GM18868 (cell line): ENCODE measurements around the gene EAPP.
"Not testable (repeated sequence)": the region's sequence is repeated elsewhere in the genome, so short reads cannot be mapped to it uniquely, and the experiment has no call there.

Experiments used
- ATAC-seq: cut with Tn5 transposase; IDR thresholded peaks from one replicate; pipeline ENCODE4 v1.9.1; 2021; ENCODE audit warnings: mild to moderate bottlenecking, moderate library complexity; ENCODE audit not compliant: unreplicated experiment

Gene EAPP

GRCh38 chr14:34489324-34489723 is 50.2 kb downstream of the EAPP start:
- no peak for ATAC-seq

GRCh38 chr14:34488528-34488927 is 51.0 kb downstream of the EAPP start:
- ATAC-seq, result no peak

- no peak for ATAC-seq
These were observed 54.8 kb downstream of the EAPP start for GRCh38 chr14:34484726-34485125.

GRCh38 chr14:34482463-34482862 is 57.0 kb downstream of the EAPP start:
- no peak for ATAC-seq

- ATAC-seq, result no peak
These were observed 59.8 kb downstream of the EAPP start for GRCh38 chr14:34479694-34480093.

GRCh38 chr14:34478261-34478660 is 61.2 kb downstream of the EAPP start:
- ATAC-seq, result no peak

GRCh38 chr14:34476036-34476435 is 63.5 kb downstream of the EAPP start:
- not testable (repeated sequence) for ATAC-seq

GRCh38 chr14:34475163-34475562 is 64.3 kb downstream of the EAPP start:
- no peak for ATAC-seq

GRCh38 chr14:34474187-34474679 is 65.3 kb downstream of the EAPP start:
- no peak for ATAC-seq

GRCh38 chr14:34472706-34473279 is 66.7 kb downstream of the EAPP start:
- no peak for ATAC-seq

GRCh38 chr14:34470319-34470718 is 69.2 kb downstream of the EAPP start:
- peak; percentile 69 for ATAC-seq

- ATAC-seq, result no peak
These were observed 72.8 kb downstream of the EAPP start for GRCh38 chr14:34466691-34467090.
